DND-41 (cell line): Measurements from ENCODE around the gene HADHB.
"Not testable (repeated sequence)": the region's sequence is repeated elsewhere in the genome, so short reads cannot be mapped to it uniquely, and the experiment has no call there.

ENCODE experiments used
- ATAC-seq: fragments of 200-7000 bp; cut with Tn5 transposase; 3 replicates; pipeline ENCODE4 v1.9.1; 2021; ENCODE audit warnings: low read depth; ENCODE audit not compliant: insufficient read depth
- DNase-seq: peaks from one replicate; pipeline ENCODE4 v3.0.0-alpha.2; 2020
- H2AFZ ChIP-seq: 2 replicates; pipeline ENCODE4 v1.6.0; 2012; ENCODE audit warnings: low read depth, low read length
- H3K27ac ChIP-seq: 2 replicates; pipeline ENCODE4 v1.5.1; 2012; ENCODE audit warnings: low read length, inconsistent platforms
- H3K27me3 ChIP-seq: fragments of 200-600 bp; sonication (generic); 2 replicates; pipeline ENCODE4 v1.6.0; 2012; ENCODE audit warnings: low read length, mild to moderate bottlenecking, inconsistent platforms; ENCODE audit not compliant: insufficient read depth, poor library complexity
- H3K36me3 ChIP-seq: 2 replicates; pipeline ENCODE4 v1.5.1; 2012; ENCODE audit warnings: low read length, inconsistent platforms; ENCODE audit not compliant: insufficient read depth
- H3K4me1 ChIP-seq: 2 replicates; pipeline ENCODE4 v1.5.1; 2012; ENCODE audit warnings: mild to moderate bottlenecking, low read length; ENCODE audit not compliant: insufficient read depth
- H3K4me2 ChIP-seq: 2 replicates; pipeline ENCODE4 v1.6.0; 2012; ENCODE audit warnings: mild to moderate bottlenecking, moderate library complexity, low read length, inconsistent platforms; ENCODE audit not compliant: insufficient read depth
- H3K4me3 ChIP-seq, 2 experiments: fragments of 200-600 bp in 1 of 2; shearing (Covaris generic) in 1 of 2; 2 replicates each; pipeline ENCODE4 v1.5.1; 2012 to 2016; ENCODE audit warnings: inconsistent platforms in 2 of 2, low read length in 2 of 2, mild to moderate bottlenecking in 2 of 2, low read depth in 1 of 2, moderate library complexity in 1 of 2
- H3K79me2 ChIP-seq: 2 replicates; pipeline ENCODE4 v1.6.0; 2012; ENCODE audit warnings: low read length, inconsistent platforms; ENCODE audit not compliant: insufficient read depth
- H3K9ac ChIP-seq: 2 replicates; pipeline ENCODE4 v1.6.0; 2012; ENCODE audit warnings: low read depth, mild to moderate bottlenecking, inconsistent platforms, low read length, moderate library complexity
- H3K9me3 ChIP-seq: 2 replicates; pipeline ENCODE4 v1.5.1; 2012; ENCODE audit warnings: low read length, moderate library complexity, mild to moderate bottlenecking, inconsistent platforms; ENCODE audit not compliant: insufficient read depth, severe bottlenecking
- H4K20me1 ChIP-seq: 2 replicates; pipeline ENCODE4 v1.6.0; 2012; ENCODE audit warnings: low read length; ENCODE audit not compliant: insufficient read depth
- CTCF ChIP-seq: IDR thresholded peaks from 2 replicates; pipeline ENCODE4 v1.5.1; 2012; ENCODE audit warnings: borderline replicate concordance, low read length, moderate library complexity, mild to moderate bottlenecking; ENCODE audit not compliant: poor library complexity, severe bottlenecking; ENCODE audit errors: extremely low read depth
- EZH2 ChIP-seq: IDR thresholded peaks from 3 replicates; pipeline ENCODE4 v1.6.1; 2012; ENCODE audit warnings: borderline replicate concordance, low read depth, mild to moderate bottlenecking, moderate library complexity, low read length, inconsistent platforms; ENCODE audit not compliant: severe bottlenecking

HADHB gene

GRCh38 chr2:26268213-26268612, 23.5 kb downstream of the HADHB start:
- Histone ChIP-seq H4K20me1 (no peaks in the 10 kb centered on the region), H3K4me1 (no peaks in the 10 kb centered on the region), H3K27me3 (no peaks in the 10 kb centered on the region), H3K4me3 (no peak overlapping the region), H3K27ac (no peak overlapping the region), H3K9ac (no peak overlapping the region), H3K36me3 (peaks cover 13% of the 10 kb centered on the region; the same call in 1 of the 2 replicates), H3K4me2 (no peak overlapping the region), H2AFZ (no peak overlapping the region), H3K79me2 (no peaks in the 10 kb centered on the region), H3K9me3 (no peaks in the 10 kb centered on the region)
- DNase-seq (no peak), ATAC-seq (no peak)
- no peak for TF ChIP-seq EZH2

DNA sequence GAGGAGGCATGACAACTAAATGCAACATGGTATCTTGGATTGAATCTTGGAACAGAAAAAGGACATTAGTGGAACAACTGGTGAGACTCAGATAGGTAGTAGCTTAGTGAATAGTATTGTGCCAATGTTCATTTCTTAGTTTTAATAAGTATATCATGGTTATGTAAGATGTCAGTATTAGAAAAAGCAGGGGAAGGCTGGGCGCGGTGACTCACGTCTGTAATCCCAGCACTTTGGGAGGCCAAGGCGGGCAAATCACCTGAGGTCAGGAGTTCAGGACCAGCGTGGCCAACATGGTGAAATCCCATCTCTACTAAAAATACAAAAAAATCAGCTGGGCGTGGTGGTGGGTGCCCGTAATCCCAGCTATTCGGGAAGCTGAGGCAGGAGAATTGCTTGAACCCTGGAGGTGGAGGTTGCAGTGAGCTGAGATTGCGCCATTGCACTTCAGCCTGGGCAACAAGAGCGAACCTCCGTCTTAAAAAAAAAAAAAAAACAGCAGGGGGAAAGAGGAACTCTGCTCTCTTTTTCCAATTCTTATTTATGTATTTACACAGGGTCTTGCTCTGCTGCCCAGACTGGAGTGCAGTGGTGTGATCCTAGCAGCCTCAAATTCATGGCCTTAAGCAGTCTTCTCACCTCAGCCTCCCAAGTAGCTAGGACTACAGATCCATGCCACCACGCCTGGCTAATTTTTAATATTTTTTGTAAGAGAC, 24.1 kb downstream of the HADHB start:
- not testable (repeated sequence) for H2AFZ ChIP-seq, ATAC-seq, H3K9ac ChIP-seq, H3K27ac ChIP-seq, H3K9me3 ChIP-seq, H4K20me1 ChIP-seq, H3K27me3 ChIP-seq, H3K4me2 ChIP-seq, H3K79me2 ChIP-seq, DNase-seq, H3K36me3 ChIP-seq, H3K4me1 ChIP-seq, H3K4me3 ChIP-seq

- ATAC-seq (no peak), DNase-seq (no peak)
- H3K27me3 ChIP-seq = no peaks in the 10 kb centered on the region
- no peaks in the 10 kb centered on the region for H3K9me3 ChIP-seq
- H3K4me2 ChIP-seq = no peak overlapping the region
- TF ChIP-seq EZH2 (no peak), CTCF (no peak)
- peaks cover 9% of the 10 kb centered on the region for H3K36me3 ChIP-seq
- no peak overlapping the region for H3K27ac ChIP-seq
- no peak overlapping the region for H2AFZ ChIP-seq
- H3K4me3 ChIP-seq = no peak overlapping the region
- no peaks in the 10 kb centered on the region for H3K79me2 ChIP-seq
- no peaks in the 10 kb centered on the region for H4K20me1 ChIP-seq
- H3K4me1 ChIP-seq = no peaks in the 10 kb centered on the region
- H3K9ac ChIP-seq = no peak overlapping the region
These were observed 24.9 kb downstream of the HADHB start for GRCh38 chr2:26269571-26270158.

- Histone ChIP-seq H3K36me3 (peaks cover 11% of the 10 kb centered on the region; the same call in 1 of the 2 replicates), H3K27ac (no peak overlapping the region), H3K9me3 (no peaks in the 10 kb centered on the region), H2AFZ (no peak overlapping the region), H3K4me3 (no peak overlapping the region), H3K4me2 (no peak overlapping the region), H3K79me2 (no peaks in the 10 kb centered on the region), H3K27me3 (no peaks in the 10 kb centered on the region), H3K4me1 (no peaks in the 10 kb centered on the region), H4K20me1 (no peaks in the 10 kb centered on the region), H3K9ac (no peak overlapping the region)
- no peak for TF ChIP-seq CTCF
- no peak for TF ChIP-seq EZH2
- no peak for ATAC-seq
- no peak for DNase-seq
These were observed 25.6 kb downstream of the HADHB start for GRCh38 chr2:26270373-26270772.
